Measurements from ENCODE around the gene CYB5R3.

CYB5R3 gene
- long read RNA-seq, transcript CYB5R3-201 (9 exons, 2,124 nt), result major isoform, 212 of 222 reads
- long read RNA-seq, partial matches to known transcripts, result 2 of 222 reads
- long read RNA-seq, other reads (novel, unspliced or antisense), result 7 of 222 reads

DNA sequence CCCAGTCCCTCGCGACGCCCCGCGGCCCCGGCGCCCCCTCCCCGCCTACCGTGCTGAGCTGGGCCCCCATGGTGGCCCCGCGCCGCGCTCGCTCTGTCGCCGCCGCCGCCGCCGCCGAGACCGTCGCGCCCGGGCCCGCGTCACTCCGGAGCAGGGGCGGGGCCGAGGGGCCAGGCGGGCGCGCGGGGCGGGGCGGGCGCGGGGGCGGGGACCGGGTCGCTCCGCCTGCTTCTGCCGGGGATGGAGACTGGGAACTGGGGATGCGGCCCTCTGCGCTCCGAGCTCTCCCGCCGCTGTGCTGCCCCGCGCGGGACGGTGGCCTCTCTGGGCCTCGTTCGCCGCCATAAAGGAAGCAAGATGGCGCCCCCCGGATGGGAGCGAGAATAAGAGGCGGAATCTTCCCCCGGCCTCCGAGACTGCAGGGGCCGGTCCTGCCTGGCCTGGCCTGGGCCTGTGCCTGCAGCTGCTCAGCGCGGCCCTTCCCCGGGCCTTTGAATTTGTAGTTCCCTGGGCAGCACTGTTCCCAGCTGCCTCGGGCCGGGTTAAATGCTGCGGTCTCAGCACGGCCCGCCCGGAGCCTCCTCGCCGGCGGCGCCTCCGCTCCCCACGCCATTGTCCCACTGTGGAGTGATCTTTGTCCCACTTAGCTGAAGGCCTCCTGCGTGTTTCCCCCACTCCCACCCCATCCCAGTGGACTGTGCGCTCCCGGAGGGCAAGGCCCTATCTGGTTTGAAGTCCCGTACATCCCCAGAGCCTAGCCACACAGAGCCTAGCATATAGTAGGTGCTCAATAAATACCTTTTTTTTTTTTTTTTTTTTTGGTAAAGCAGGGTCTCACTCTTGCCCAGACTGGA lies at the start of gene CYB5R3:
CYB5R3 (minus strand) TSS at position 147 of the 854 bp plus-strand sequence; CDS start at position 70, 77 bp downstream.
- peak; percentile 79 to 84 for DNase-seq (ENCODE audit: low read depth in 1 of 2, low spot score in 1 of 2)
- Histone ChIP-seq H3K4me3 (replicated peaks; ENCODE audit: insufficient read depth, low read length) (peak within 1 kb of the TSS; percentile 98), H3K27ac (replicated peaks) (peak within 1 kb of the TSS; percentile 86)

DNA sequence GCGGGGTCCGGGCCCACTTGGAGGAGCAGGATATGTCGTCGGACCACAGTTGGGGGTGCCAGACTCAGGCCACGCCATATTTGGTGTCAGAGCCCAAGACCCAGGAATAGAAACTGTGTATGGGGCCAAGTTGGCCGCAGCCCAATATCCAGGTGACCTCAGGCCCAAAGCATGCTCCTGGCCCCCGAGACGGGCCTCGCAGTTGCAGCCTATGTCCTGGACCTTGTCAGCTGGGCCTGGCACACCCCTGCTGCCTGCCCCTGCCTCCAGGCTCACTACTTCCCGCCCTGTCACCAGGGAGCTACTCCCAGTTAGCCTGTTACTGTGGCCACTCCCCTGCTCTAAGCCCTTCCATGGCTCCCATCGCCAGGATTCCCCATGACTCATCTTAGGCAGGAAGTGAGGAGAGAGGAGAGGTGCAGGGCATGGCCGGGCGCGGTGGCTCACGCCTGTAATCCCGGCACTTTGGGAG lies 48.4 kb upstream of the CYB5R3 start:
- H3K27ac ChIP-seq (replicated peaks), result no peak overlapping the region
- no peak overlapping the region for H3K4me3 ChIP-seq (replicated peaks; ENCODE audit: insufficient read depth, low read length)
- TF ChIP-seq GABPA (IDR thresholded peaks at IDR 0.05; ENCODE audit: low read depth), result no peak
- no peak for DNase-seq (ENCODE audit: low read depth in 1 of 2, low spot score in 1 of 2)
- H3K27me3 ChIP-seq (ENCODE audit: insufficient read depth, poor library complexity, severe bottlenecking), result no peaks in the 10 kb centered on the region

More for the DNA sequence above, at the start of gene CYB5R3:
- TF ChIP-seq POLR2AphosphoS5 (IDR thresholded peaks at IDR 0.05; ENCODE audit: low read depth), result no peak
- TF ChIP-seq REST (IDR thresholded peaks at IDR 0.05; ENCODE audit: insufficient replicate concordance, low read depth), result peak; percentile 56
- no peaks in the 10 kb centered on the region for H3K27me3 ChIP-seq (ENCODE audit: insufficient read depth, poor library complexity, severe bottlenecking)

DNA sequence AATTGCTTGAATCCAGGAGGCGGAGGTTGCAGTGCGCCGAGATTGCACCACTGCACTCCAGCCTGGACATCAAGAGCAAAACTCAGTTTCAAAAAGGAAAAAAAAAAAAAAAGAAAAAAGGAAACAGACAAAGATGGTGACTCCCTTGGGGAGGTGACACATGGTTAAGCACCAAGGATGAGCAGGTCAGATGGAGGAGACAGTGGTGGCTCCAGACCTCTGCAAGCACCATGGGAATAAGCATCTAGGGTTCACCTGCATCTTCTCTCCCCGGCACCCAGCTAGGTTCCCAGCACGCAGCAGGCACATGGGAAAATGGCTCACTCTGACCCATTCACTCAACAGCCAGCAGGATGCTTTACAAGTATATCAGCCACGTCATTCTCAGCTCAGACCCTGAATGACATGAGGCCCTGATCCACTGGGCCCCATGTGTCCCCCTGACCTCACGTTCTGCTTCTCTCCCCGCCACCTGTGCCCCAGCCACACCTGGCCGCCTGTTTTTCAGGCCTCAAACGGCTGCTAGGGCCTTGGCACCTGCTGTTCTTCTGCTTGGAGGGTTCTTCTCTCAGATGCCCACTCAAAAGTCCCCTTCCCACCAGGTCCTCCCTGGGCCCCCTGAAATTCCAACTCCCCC lies 47.3 kb upstream of the CYB5R3 start:
- Histone ChIP-seq H3K4me3 (replicated peaks; ENCODE audit: insufficient read depth, low read length) (no peak overlapping the region), H3K27me3 (ENCODE audit: insufficient read depth, poor library complexity, severe bottlenecking) (no peaks in the 10 kb centered on the region), H3K27ac (replicated peaks) (no peak overlapping the region)
- DNase-seq (ENCODE audit: low read depth in 1 of 2, low spot score in 1 of 2), result no peak
- TF ChIP-seq, protein P1, sequence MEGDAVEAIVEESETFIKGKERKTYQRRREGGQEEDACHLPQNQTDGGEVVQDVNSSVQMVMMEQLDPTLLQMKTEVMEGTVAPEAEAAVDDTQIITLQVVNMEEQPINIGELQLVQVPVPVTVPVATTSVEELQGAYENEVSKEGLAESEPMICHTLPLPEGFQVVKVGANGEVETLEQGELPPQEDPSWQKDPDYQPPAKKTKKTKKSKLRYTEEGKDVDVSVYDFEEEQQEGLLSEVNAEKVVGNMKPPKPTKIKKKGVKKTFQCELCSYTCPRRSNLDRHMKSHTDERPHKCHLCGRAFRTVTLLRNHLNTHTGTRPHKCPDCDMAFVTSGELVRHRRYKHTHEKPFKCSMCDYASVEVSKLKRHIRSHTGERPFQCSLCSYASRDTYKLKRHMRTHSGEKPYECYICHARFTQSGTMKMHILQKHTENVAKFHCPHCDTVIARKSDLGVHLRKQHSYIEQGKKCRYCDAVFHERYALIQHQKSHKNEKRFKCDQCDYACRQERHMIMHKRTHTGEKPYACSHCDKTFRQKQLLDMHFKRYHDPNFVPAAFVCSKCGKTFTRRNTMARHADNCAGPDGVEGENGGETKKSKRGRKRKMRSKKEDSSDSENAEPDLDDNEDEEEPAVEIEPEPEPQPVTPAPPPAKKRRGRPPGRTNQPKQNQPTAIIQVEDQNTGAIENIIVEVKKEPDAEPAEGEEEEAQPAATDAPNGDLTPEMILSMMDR (IDR thresholded peaks at IDR 0.05; ENCODE audit: insufficient read depth, low read length), result no peak
- TF ChIP-seq GABPA (IDR thresholded peaks at IDR 0.05; ENCODE audit: low read depth) (no peak), POLR2AphosphoS5 (IDR thresholded peaks at IDR 0.05; ENCODE audit: low read depth) (no peak), SPI1 (IDR thresholded peaks at IDR 0.05; ENCODE audit: borderline replicate concordance, low read depth) (no peak), REST (IDR thresholded peaks at IDR 0.05; ENCODE audit: insufficient replicate concordance, low read depth) (no peak)

GRCh38 chr22:42695294-42695693 lies 46.1 kb upstream of the CYB5R3 start:
- TF ChIP-seq GABPA (IDR thresholded peaks at IDR 0.05; ENCODE audit: low read depth) (no peak), POLR2AphosphoS5 (IDR thresholded peaks at IDR 0.05; ENCODE audit: low read depth) (no peak), SPI1 (IDR thresholded peaks at IDR 0.05; ENCODE audit: borderline replicate concordance, low read depth) (no peak), REST (IDR thresholded peaks at IDR 0.05; ENCODE audit: insufficient replicate concordance, low read depth) (no peak)
- TF ChIP-seq, protein P1 (IDR thresholded peaks at IDR 0.05; ENCODE audit: insufficient read depth, low read length), result no peak
- H3K4me3 ChIP-seq (replicated peaks; ENCODE audit: insufficient read depth, low read length), result no peak overlapping the region
- H3K27me3 ChIP-seq (ENCODE audit: insufficient read depth, poor library complexity, severe bottlenecking), result no peaks in the 10 kb centered on the region
- no peak for DNase-seq (ENCODE audit: low read depth in 1 of 2, low spot score in 1 of 2)
- no peak overlapping the region for H3K27ac ChIP-seq (replicated peaks)
